ENCODE data around the gene MDGA2.

DNA sequence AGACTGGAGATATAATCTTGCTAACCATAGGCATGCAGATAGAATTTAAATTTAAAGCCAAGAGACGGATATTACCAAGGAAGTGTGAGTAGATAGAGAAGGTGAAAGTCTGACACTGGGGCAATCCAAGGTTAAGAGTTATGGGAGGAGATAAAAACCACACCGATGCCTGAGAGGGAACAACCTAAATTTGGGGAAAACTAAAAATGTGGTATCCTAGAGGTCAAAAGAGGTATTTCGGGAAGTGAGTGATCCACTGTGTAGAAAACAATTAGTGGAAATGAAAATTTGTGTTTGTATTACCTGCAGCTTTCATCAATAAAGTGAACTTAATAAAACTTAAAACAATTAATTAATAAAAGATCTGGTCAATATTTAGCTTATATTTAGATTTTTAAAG lies 754.9 kb downstream of the MDGA2 start:
- TF ChIP-seq, protein P1, sequence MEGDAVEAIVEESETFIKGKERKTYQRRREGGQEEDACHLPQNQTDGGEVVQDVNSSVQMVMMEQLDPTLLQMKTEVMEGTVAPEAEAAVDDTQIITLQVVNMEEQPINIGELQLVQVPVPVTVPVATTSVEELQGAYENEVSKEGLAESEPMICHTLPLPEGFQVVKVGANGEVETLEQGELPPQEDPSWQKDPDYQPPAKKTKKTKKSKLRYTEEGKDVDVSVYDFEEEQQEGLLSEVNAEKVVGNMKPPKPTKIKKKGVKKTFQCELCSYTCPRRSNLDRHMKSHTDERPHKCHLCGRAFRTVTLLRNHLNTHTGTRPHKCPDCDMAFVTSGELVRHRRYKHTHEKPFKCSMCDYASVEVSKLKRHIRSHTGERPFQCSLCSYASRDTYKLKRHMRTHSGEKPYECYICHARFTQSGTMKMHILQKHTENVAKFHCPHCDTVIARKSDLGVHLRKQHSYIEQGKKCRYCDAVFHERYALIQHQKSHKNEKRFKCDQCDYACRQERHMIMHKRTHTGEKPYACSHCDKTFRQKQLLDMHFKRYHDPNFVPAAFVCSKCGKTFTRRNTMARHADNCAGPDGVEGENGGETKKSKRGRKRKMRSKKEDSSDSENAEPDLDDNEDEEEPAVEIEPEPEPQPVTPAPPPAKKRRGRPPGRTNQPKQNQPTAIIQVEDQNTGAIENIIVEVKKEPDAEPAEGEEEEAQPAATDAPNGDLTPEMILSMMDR (IDR thresholded peaks at IDR 0.05) = peak in 1 of 6 experiments; percentile 22
- TF ChIP-seq POLR2A (IDR thresholded peaks at IDR 0.05) = no peak

All from Peyer's patch (tissue), 4 donors.